Measurements from ENCODE around the gene SAFB.
"Not testable (repeated sequence)": the region's sequence is repeated elsewhere in the genome, so short reads cannot be mapped to it uniquely, and the experiment has no call there.

Gene SAFB

GRCh38 chr19:5594521-5594950, 28.3 kb upstream of the SAFB start:
- DNase-seq (ENCODE audit: low read depth in 2 of 3, low spot score in 2 of 3) = no peak

GRCh38 chr19:5595129-5595528, 27.8 kb upstream of the SAFB start:
- DNase-seq (ENCODE audit: low read depth in 2 of 3, low spot score in 2 of 3) = no peak

GRCh38 chr19:5595745-5596144, 27.1 kb upstream of the SAFB start:
- no peak for DNase-seq (ENCODE audit: low read depth in 2 of 3, low spot score in 2 of 3)

- DNase-seq (ENCODE audit: low read depth in 2 of 3, low spot score in 2 of 3) = no peak
Observed at GRCh38 chr19:5600797-5601196, 22.1 kb upstream of the SAFB start.

- DNase-seq (ENCODE audit: low read depth in 2 of 3, low spot score in 2 of 3) = no peak
Observed at GRCh38 chr19:5603626-5604025, 19.3 kb upstream of the SAFB start.

GRCh38 chr19:5605362-5605761, 17.5 kb upstream of the SAFB start:
- no peak for DNase-seq (ENCODE audit: low read depth in 2 of 3, low spot score in 2 of 3)

- DNase-seq (ENCODE audit: low read depth in 2 of 3, low spot score in 2 of 3) = no peak
Observed at GRCh38 chr19:5607318-5608275, 15.3 kb upstream of the SAFB start.

GRCh38 chr19:5608291-5608690, 14.6 kb upstream of the SAFB start:
- DNase-seq (ENCODE audit: low read depth in 2 of 3, low spot score in 2 of 3) = no peak

- not testable (repeated sequence) for DNase-seq (ENCODE audit: low read depth in 2 of 3, low spot score in 2 of 3)
Observed at GRCh38 chr19:5608766-5609165, 14.1 kb upstream of the SAFB start.

- DNase-seq (ENCODE audit: low read depth in 2 of 3, low spot score in 2 of 3) = no peak
Observed at GRCh38 chr19:5609881-5610448, 12.9 kb upstream of the SAFB start.

- DNase-seq (ENCODE audit: low read depth in 2 of 3, low spot score in 2 of 3) = no peak
Observed at GRCh38 chr19:5612891-5613865, 9.7 kb upstream of the SAFB start.

- no peak for DNase-seq (ENCODE audit: low read depth in 2 of 3, low spot score in 2 of 3)
Observed at GRCh38 chr19:5615756-5616327, 7.0 kb upstream of the SAFB start.

GRCh38 chr19:5617080-5617479, 5.8 kb upstream of the SAFB start:
- no peak for DNase-seq (ENCODE audit: low read depth in 2 of 3, low spot score in 2 of 3)

GRCh38 chr19:5618591-5618990, 4.3 kb upstream of the SAFB start:
- DNase-seq (ENCODE audit: low read depth in 2 of 3, low spot score in 2 of 3) = no peak

- DNase-seq (ENCODE audit: low read depth in 2 of 3, low spot score in 2 of 3) = no peak
Observed at GRCh38 chr19:5619946-5620345, 2.9 kb upstream of the SAFB start.

- no peak for DNase-seq (ENCODE audit: low read depth in 2 of 3, low spot score in 2 of 3)
Observed at GRCh38 chr19:5621311-5621944, 1.5 kb upstream of the SAFB start.

GRCh38 chr19:5621945-5622464, 878 bp upstream of the SAFB start:
- DNase-seq (ENCODE audit: low read depth in 2 of 3, low spot score in 2 of 3) = no peak

GRCh38 chr19:5623397-5624017, 624 bp downstream of the SAFB start:
- DNase-seq (ENCODE audit: low read depth in 2 of 3, low spot score in 2 of 3) = peak in 1 of 3 experiments; percentile 14

- no peak for DNase-seq (ENCODE audit: low read depth in 2 of 3, low spot score in 2 of 3)
Observed at GRCh38 chr19:5624018-5624663, 1.3 kb downstream of the SAFB start.
